K562 (cell line): Measurements from ENCODE around the gene SLC26A3. TPM values are rescaled to one million over a fixed set of nuclear protein-coding genes. Genes with fewer than 3 reads are reported as not detected.
A peak's percentile ranks its signal among the peaks of the same experiment; 100 is the strongest.

Source experiments
- ATAC-seq: fragments of 200-7000 bp; cut with Tn5 transposase; 3 replicates; pipeline ENCODE4 v1.9.1; 2020; ENCODE audit warnings: moderate library complexity
- BruUV-seq: library from RNA; stranded (reverse); fragments of 400-500 nt; replicated peaks from 2 replicates; lab custom pipeline; 2021; lab: Mats Ljungman, UMichigan
- CTCF ChIA-PET: fragments of 300-600 bp; formaldehyde crosslinking; extraction: SDS; loops from one replicate; lab custom pipeline; 2021; ENCODE audit warnings: low intra/inter-chr PET ratio; lab: Yijun Ruan, JAX
- POLR2A ChIA-PET: fragments of 300-600, 350-650 bp; sonication (Branson Sonifier 250); formaldehyde crosslinking; extraction: SDS; loops from one replicate; lab custom pipeline; 2021; ENCODE audit warnings: antibody characterized with exemption, inconsistent platforms; lab: Yijun Ruan, JAX
- DNase-seq, 4 experiments: peaks; one replicate each; pipeline versions ENCODE4 v3.0.0 to v3.0.0-alpha.2; 2011 to 2018; ENCODE audit warnings: low spot score in 3 of 4, mixed read lengths in 3 of 4; ENCODE audit errors: extremely low read depth in 1 of 4
- FAIRE-seq: peaks from 2 replicates; lab custom pipeline; 2011; peaks lifted over from hg19 to GRCh38; lab: Jason Lieb, UNC
- H2AFZ ChIP-seq: 2 replicates; pipeline ENCODE4 v1.6.0; 2011; ENCODE audit warnings: low read depth, low read length, control low read depth, inconsistent platforms
- H3K27ac ChIP-seq: fragments of 200-600 bp; 3 replicates; pipeline ENCODE4 v1.8.0; 2011; ENCODE audit warnings: low read depth, mild to moderate bottlenecking, control low read depth, inconsistent platforms, low read length, moderate library complexity, mixed read lengths; ENCODE audit errors: extremely low read depth
- H3K27me3 ChIP-seq, 2 experiments: fragments of 300-600 bp in 1 of 2; 2 replicates in 1 of 2; 3 replicates in 1 of 2; pipeline versions ENCODE4 v1.6.0 to v1.8.0; 2011; ENCODE audit warnings: inconsistent platforms in 2 of 2, low read length in 2 of 2, mild to moderate bottlenecking in 1 of 2, mixed read lengths in 1 of 2, moderate library complexity in 1 of 2; ENCODE audit not compliant: control insufficient read depth in 2 of 2, insufficient read depth in 2 of 2
- H3K36me3 ChIP-seq: fragments of 300-600 bp; 3 replicates; pipeline ENCODE4 v1.8.0; 2011; ENCODE audit warnings: mild to moderate bottlenecking, low read length, inconsistent platforms; ENCODE audit not compliant: control insufficient read depth, insufficient read depth
- H3K4me1 ChIP-seq, 2 experiments: fragments of 200-600 bp in 1 of 2; replicated peaks in 1 of 2; 2 replicates in 1 of 2; 3 replicates in 1 of 2; pipeline versions ENCODE4 v1.5.1 to v1.8.0; 2011; ENCODE audit warnings: inconsistent platforms in 2 of 2, low read length in 2 of 2, mild to moderate bottlenecking in 1 of 2, mixed read lengths in 1 of 2, moderate library complexity in 1 of 2; ENCODE audit not compliant: control insufficient read depth in 2 of 2, insufficient read depth in 2 of 2
- H3K4me2 ChIP-seq: 2 replicates; pipeline ENCODE4 v1.6.1; 2011; ENCODE audit warnings: low read length, control low read depth, inconsistent platforms, mixed read lengths; ENCODE audit not compliant: insufficient read depth
- H3K4me3 ChIP-seq: fragments of 200-600 bp; sonication (generic), shearing (Covaris generic); 2 replicates; pipeline ENCODE4 v1.5.1; 2016; ENCODE audit warnings: control low read depth, inconsistent platforms
- H3K79me2 ChIP-seq: fragments of 200-600 bp; 3 replicates; pipeline ENCODE4 v1.8.0; 2011; ENCODE audit warnings: low read length, inconsistent platforms; ENCODE audit not compliant: control insufficient read depth, insufficient read depth
- H3K9ac ChIP-seq, 2 experiments: 2 replicates each; pipeline versions ENCODE4 v1.6.0 to v1.6.1; 2011; ENCODE audit warnings: low read depth in 2 of 2, low read length in 2 of 2, control low read depth in 1 of 2, inconsistent platforms in 1 of 2, mild to moderate bottlenecking in 1 of 2, mixed read lengths in 1 of 2; ENCODE audit not compliant: insufficient read depth in 1 of 2
- H3K9me1 ChIP-seq: one replicate; pipeline ENCODE4 v1.6.0; 2011; ENCODE audit warnings: inconsistent platforms, mild to moderate bottlenecking, low read length, moderate library complexity; ENCODE audit not compliant: control insufficient read depth, insufficient read depth
- H3K9me3 ChIP-seq: replicated peaks from 2 replicates; pipeline ENCODE4 v1.5.1; 2011; ENCODE audit warnings: low read depth, low read length, inconsistent platforms; ENCODE audit not compliant: control insufficient read depth, insufficient read depth
- H4K20me1 ChIP-seq: replicated peaks from 2 replicates; pipeline ENCODE4 v1.6.1; 2011; ENCODE audit warnings: low read length, inconsistent platforms, mixed read lengths; ENCODE audit not compliant: control insufficient read depth, insufficient read depth
- BCOR ChIP-seq: fragments of 450-650 bp; IDR thresholded peaks from 2 replicates; pipeline ENCODE4 v1.6.1; 2016
- BDP1 ChIP-seq: IDR thresholded peaks from 3 replicates; pipeline ENCODE4 v1.6.1; 2011; ENCODE audit not compliant: insufficient read length, insufficient read depth
- HDGF ChIP-seq: fragments of 450-650 bp; IDR thresholded peaks from 2 replicates; pipeline ENCODE4 v1.6.1; 2016
- HLTF ChIP-seq: fragments of 450-650 bp; IDR thresholded peaks from 2 replicates; pipeline ENCODE4 v1.6.1; 2016
- ILF3 ChIP-seq: fragments of 450-650 bp; IDR thresholded peaks from 2 replicates; pipeline ENCODE4 v1.6.1; 2018; ENCODE audit warnings: antibody characterized with exemption, mild to moderate bottlenecking, moderate library complexity, borderline replicate concordance
- L3MBTL2 ChIP-seq: fragments of 450-650 bp; IDR thresholded peaks from 2 replicates; pipeline ENCODE4 v1.6.1; 2016; ENCODE audit warnings: mild to moderate bottlenecking, moderate library complexity
- LARP7 ChIP-seq: fragments of 450-650 bp; IDR thresholded peaks from 2 replicates; pipeline ENCODE4 v1.6.1; 2016
- PYGO2 ChIP-seq: fragments of 450-650 bp; IDR thresholded peaks from 2 replicates; pipeline ENCODE4 v1.6.1; 2016; ENCODE audit warnings: mild to moderate bottlenecking, missing genetic modification characterization, moderate library complexity, missing compliant biosample characterization
- SMARCA4 ChIP-seq: fragments of 450-650 bp; IDR thresholded peaks from 2 replicates; pipeline ENCODE4 v1.6.1; 2016
- ZNF224 ChIP-seq: sonication (generic); formaldehyde crosslinking; IDR thresholded peaks from 2 replicates; pipeline ENCODE4 v1.8.0; 2022; ENCODE audit warnings: mild to moderate bottlenecking, missing genetic modification reagents
- ZNF77 ChIP-seq: fragments of 250-450 bp; sonication (Bioruptor Pico); IDR thresholded peaks from 2 replicates; pipeline ENCODE4 v1.5.0; 2020
- WGBS: fragments of 100-300 bp; shearing (Covaris generic); methylation state at CpG from one replicate; pipeline ENCODE4 v1.1.6; 2016; ENCODE audit warnings: low coverage, mixed read lengths; ENCODE audit not compliant: insufficient coverage; ENCODE audit errors: missing lambda C conversion rate; 5-methylcytosine and 5-hydroxymethylcytosine counted together
- in situ Hi-C: fragments of 300-500 bp; cut with MboI; formaldehyde crosslinking; loops from 4 replicates; pipeline ENCODE4 v1.15.0; 2018; ENCODE audit warnings: inconsistent platforms, mixed read lengths
- intact Hi-C: fragments of 100-400 bp; cut with micrococcal nuclease; formaldehyde crosslinking; loops from 2 replicates; pipeline ENCODE4 v1.14.2; 2022
- polyA plus RNA-seq, 8 experiments: library from polyadenylated mRNA; depleted of rRNA in 4 of 8; stranded (reverse) in 5 of 8; unstranded in 3 of 8; fragments of >200 nt; fragmentation: Nextera tagmentation in 2 of 8; fragmentation: Illumina TruSeq in 1 of 8; extraction: Ambion mirVana in 2 of 8; extraction: Trizol in 1 of 8; gene quantifications; 2 replicates each; pipeline versions ENCODE4 v1.2.1 to v1.2.3, GENCODE V29; 2011 to 2014; ENCODE audit warnings: inconsistent platforms in 1 of 8, missing spikeins in 1 of 8
- total RNA-seq, 7 experiments: library from RNA; depleted of rRNA in 6 of 7; stranded (reverse); fragments of >200 nt in 6 of 7; fragmentation: Illumina TruSeq in 2 of 7; extraction: Trizol in 2 of 7; gene quantifications; 2 replicates each; pipeline versions ENCODE4 v1.2.1 to v1.2.3, GENCODE V29; 2011 to 2021; ENCODE audit warnings: low replicate concordance in 1 of 7
- TF ChIP-seq, protein P1 (sequence below): fragments of 250-450 bp; sonication (Bioruptor Pico); IDR thresholded peaks from 2 replicates; pipeline ENCODE4 v1.4.0; 2020; ENCODE audit warnings: mild to moderate bottlenecking, moderate library complexity
- TF ChIP-seq, protein P2 (sequence below): IDR thresholded peaks from 3 replicates; pipeline ENCODE4 v1.6.1; 2011; ENCODE audit warnings: borderline replicate concordance, mild to moderate bottlenecking; ENCODE audit not compliant: insufficient read length, insufficient read depth
- TF ChIP-seq, protein P3 (sequence below): sonication (generic); formaldehyde crosslinking; IDR thresholded peaks from 2 replicates; pipeline ENCODE4 v1.8.0; 2023; ENCODE audit warnings: mild to moderate bottlenecking, missing genetic modification reagents
- TF ChIP-seq, protein P4 (sequence below): fragments of 250-450 bp; sonication (Bioruptor Pico); IDR thresholded peaks from 2 replicates; pipeline ENCODE4 v1.5.0; 2021; ENCODE audit warnings: mild to moderate bottlenecking, moderate library complexity

Gene SLC26A3
- total and polyA plus RNA-seq, 9 of the 15 experiments (the other 6 are each of a cell fraction or from before 2014, with no cell fraction given) = 0.86 TPM; not detected in 8

DNA sequence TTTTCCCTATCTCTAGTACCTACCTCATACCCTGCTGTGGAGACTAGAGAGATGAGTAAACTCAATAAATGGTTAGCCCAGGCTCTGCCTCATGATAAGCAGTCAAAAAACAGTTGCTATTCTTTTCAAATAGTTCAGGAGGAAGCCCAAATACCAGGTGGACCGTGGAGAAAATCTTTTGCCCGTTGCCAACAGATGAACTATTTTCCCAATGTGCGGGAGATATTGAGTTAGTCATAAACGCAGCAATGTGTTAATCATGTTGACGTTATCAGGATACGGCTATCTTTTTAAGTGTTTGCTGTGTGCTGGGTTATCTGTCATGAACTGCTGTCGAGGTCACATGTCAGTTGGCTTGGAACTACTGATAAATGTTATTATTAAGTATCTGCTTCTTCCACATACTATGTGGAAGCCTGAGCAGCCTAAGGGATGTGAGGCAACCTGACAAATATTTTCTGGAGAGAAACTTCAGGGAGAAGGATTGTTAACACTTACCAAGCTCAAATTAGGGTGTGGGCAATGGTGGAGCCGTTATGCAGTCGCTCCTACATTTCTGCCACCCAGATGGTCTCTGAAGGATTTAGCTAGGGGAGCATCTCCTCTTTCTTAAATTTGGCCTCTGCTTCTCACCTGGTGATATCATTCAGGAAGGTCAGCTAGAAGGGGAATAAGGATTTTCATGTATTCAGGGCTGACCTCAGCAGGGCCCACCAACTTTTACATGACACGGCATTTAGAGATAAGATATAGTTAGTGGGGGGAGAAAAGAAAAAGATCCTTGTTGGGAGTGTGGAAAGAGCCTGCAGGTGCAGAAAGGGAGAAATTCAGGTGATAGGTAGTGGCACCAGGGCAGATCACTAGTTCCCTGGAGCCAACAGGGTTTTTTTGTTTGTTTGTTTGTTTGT, 33.5 kb upstream of the SLC26A3 start:
- intact Hi-C loops = no loop called here
- H3K27ac ChIP-seq = peak overlapping the region; percentile 35
- no peak overlapping the region for H3K4me3 ChIP-seq
- ATAC-seq (peak; percentile 84), FAIRE-seq (peak; percentile 91), DNase-seq (peak; percentile 72 to 90 (median 74))
- H3K27me3 ChIP-seq = no peaks in the 10 kb centered on the region
- H3K4me2 ChIP-seq = peak overlapping the region; percentile 54
- in situ Hi-C loops = no loop called here
- peak overlapping the region in 1 of 2 experiments; percentile 39; a peak in 2 of 4 replicates for H3K9ac ChIP-seq
- under 1% methylated on average over 10 of the region's 10 CpGs for WGBS
- 0 out of 2 replicates have a peak, but pooled peaks cover 5% of the 10 kb centered on the region for H4K20me1 ChIP-seq
- no peaks in the 10 kb centered on the region for H3K9me1 ChIP-seq
- no peaks in the 10 kb centered on the region for H3K79me2 ChIP-seq
- H3K4me1 ChIP-seq = peaks cover 23 to 36% of the 10 kb centered on the region in 2 experiments
- H2AFZ ChIP-seq = peak overlapping the region; percentile 30; the same call in 1 of the 2 replicates
- BruUV-seq = no TSS peak
- ChIA-PET POLR2A (interaction anchor here (0.7 to 1.3 kb wide), 6 partner anchors 12 to 668 kb away, joined by 3 read pairs; partner anchors contain the start of gene HBP1), CTCF (no interaction called here)
- peaks cover 2% of the 10 kb centered on the region; the same call in 1 of the 2 replicates for H3K9me3 ChIP-seq
- H3K36me3 ChIP-seq = no peaks in the 10 kb centered on the region
- TF ChIP-seq, protein P1, sequence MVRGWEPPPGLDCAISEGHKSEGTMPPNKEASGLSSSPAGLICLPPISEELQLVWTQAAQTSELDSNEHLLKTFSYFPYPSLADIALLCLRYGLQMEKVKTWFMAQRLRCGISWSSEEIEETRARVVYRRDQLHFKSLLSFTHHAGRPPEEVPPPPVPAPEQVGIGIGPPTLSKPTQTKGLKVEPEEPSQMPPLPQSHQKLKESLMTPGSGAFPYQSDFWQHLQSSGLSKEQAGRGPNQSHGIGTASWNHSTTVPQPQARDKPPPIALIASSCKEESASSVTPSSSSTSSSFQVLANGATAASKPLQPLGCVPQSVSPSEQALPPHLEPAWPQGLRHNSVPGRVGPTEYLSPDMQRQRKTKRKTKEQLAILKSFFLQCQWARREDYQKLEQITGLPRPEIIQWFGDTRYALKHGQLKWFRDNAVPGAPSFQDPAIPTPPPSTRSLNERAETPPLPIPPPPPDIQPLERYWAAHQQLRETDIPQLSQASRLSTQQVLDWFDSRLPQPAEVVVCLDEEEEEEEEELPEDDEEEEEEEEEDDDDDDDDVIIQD (CRISPR knock-in tag) = no peak
- peak; percentile 100 for TF ChIP-seq SMARCA4
- TF ChIP-seq ZNF77 (CRISPR knock-in tag) = no peak
- TF ChIP-seq BCOR = peak; percentile 94
- peak; percentile 75; the same call in 1 of the 2 replicates for TF ChIP-seq HLTF
- TF ChIP-seq L3MBTL2 = no peak; the same call in none of the 2 replicates
- TF ChIP-seq, protein P2, sequence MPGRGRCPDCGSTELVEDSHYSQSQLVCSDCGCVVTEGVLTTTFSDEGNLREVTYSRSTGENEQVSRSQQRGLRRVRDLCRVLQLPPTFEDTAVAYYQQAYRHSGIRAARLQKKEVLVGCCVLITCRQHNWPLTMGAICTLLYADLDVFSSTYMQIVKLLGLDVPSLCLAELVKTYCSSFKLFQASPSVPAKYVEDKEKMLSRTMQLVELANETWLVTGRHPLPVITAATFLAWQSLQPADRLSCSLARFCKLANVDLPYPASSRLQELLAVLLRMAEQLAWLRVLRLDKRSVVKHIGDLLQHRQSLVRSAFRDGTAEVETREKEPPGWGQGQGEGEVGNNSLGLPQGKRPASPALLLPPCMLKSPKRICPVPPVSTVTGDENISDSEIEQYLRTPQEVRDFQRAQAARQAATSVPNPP = no peak
- TF ChIP-seq, protein P3, sequence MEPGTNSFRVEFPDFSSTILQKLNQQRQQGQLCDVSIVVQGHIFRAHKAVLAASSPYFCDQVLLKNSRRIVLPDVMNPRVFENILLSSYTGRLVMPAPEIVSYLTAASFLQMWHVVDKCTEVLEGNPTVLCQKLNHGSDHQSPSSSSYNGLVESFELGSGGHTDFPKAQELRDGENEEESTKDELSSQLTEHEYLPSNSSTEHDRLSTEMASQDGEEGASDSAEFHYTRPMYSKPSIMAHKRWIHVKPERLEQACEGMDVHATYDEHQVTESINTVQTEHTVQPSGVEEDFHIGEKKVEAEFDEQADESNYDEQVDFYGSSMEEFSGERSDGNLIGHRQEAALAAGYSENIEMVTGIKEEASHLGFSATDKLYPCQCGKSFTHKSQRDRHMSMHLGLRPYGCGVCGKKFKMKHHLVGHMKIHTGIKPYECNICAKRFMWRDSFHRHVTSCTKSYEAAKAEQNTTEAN (CRISPR knock-in tag) = no peak
- no peak for TF ChIP-seq ZNF224 (CRISPR knock-in tag)
- TF ChIP-seq, protein P4, sequence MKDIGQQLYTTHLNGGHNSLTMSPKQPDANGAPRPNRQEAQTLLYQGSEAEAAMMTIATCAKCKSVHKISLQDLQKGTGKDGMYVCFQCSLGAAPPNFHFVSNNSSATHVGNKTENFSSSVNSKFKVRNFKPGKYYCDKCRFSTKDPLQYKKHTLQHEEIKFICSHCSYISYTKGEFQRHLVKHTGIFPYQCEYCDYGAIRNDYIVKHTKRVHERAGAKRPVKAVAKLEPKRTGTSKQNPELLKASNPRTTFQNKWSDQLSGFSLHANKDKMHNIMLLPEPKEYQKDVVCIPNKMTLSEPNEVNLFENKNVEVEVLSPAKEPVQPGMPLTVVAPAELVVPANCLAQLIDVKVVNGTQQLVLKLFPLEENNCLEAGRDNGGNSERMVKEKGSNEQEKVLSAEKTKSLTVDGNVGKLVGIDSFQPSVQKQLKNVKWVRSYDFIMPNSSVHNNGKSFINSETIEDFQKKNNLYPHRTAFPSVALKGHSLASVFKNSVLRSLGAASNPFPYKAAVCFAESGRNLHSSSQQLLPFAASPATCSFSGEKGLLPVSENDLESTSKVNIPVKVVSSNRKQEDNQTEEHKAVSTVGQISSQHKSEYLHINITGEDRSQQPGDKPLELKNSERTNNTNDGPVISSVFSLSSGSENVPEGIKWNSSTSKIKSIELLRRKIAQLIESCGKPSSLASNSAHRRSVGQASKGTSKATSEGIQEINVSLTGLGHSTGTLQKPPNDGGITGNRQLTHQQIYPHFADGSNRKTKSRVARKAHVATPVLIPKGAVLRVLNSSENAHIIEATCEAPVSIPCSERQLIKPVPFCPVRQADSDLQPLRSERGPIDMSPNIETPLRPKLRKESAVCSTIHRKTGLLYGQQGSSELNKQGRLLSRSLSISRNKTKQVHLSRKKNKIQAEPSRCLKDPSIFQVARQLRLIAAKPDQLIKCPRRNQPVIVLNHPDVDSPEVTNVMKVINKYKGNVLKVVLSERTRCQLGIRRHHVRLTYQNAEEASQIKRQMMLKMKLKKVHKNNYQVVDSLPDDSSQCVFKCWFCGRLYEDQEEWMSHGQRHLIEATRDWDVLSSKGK = no peak
- no peak for TF ChIP-seq HDGF
- TF ChIP-seq LARP7 = no peak
- TF ChIP-seq ILF3 = peak; percentile 95
- peak; percentile 95 for TF ChIP-seq PYGO2 (tag)
- no peak for TF ChIP-seq BDP1
